ENCODE data around the gene MBNL1.
"Not testable (repeated sequence)": the region's sequence is repeated elsewhere in the genome, so short reads cannot be mapped to it uniquely, and the experiment has no call there.

MBNL1 gene

DNA sequence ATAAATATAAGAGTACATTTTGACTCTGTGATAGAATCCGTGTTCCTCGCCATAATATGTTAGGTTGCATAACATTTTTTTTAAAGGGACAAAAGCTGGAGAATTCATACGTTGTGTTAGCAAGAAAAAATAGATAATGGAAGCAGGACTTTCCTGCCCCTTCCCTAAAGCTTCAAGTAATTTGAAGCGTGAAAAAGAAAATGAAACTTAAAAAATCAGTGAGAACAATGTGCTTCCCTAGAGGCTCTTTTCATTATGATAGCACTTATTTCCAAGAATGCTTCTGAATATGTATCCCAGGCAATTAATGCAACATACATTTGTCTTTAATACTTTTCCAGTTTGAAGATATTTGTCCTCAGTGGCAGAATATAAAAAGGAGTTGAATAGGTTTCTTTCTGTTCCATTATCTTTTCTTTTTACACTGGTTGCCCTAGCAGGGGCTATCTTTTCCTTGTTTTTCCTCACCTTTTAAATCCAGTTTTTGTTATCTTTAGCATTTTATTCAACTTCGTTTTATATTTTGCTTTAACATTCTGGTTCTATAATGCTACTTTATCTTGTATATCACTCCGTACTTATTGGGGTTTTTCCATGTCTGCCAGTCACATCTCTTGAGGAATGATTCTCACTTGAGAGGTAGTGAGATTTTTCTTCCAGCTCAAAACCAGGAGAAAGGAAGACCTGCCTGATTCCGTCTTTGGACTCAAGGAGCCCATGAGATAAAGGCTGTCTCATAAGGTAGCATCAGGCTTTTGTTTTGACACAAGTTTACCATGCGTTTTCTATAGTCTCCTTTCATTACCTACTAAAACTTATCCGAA is 113.8 kb downstream of the MBNL1 start:
- DNase-seq, result no peak

DNA sequence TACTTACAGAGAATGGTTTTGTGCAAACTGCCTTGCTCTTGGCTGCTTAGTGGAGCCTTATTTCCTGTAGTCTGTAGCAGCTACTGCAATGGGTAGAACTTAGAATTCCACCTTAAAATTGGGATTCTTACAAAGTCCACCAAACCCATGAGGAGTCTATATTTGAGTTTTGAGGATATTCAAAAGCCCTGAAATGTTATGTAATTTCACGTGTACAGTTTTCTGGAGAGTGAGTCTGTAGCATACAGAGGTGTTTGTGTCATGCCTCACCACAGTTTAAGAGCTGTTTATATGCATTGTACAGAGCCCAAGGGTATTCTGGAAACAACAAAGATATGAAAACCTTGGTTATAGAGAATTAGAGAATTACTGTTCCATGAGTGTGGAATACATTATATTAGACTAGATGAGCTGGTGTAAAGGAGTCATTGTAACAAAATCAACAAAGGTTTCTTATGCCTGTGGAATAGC is 114.4 kb downstream of the MBNL1 start:
- no peak for DNase-seq

DNA sequence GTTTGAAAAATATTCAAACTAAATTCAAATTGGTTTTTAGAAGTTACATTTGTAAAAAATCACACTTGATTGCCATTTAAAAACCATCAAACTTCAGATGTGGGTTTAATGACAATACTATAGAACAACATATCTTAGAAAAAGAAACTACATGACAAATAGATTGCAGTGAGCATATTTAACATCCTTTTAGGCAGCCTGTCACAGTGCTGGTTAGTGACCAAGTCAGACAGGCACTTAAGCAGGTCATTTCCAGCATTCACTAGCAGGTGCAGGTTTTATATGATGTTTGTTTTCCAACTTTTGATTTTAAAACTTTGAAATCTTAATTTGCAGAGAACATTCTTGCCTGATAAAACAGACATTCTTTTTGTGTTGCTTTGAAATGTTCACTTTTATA is 115.7 kb downstream of the MBNL1 start:
- peak; percentile 27 for DNase-seq

DNA sequence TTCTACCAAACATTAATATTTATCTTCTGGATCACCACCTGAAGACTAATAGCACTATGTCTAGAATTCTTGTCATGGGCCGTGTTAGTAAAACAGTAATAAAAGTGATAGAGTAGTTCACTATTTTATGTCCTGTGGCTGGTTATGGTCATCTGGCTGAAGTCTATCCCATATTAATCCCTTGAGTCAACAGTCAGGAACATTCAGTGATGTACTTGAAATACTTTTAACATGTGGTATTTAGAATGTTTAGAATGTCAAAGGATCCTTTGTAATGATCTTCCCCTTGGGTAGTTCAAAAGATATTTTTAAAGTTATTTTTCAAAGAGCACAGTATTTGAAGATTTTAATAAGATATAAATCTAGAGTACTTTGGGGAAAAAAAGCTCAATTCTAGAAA is 117.0 kb downstream of the MBNL1 start:
- DNase-seq, result no peak

DNA sequence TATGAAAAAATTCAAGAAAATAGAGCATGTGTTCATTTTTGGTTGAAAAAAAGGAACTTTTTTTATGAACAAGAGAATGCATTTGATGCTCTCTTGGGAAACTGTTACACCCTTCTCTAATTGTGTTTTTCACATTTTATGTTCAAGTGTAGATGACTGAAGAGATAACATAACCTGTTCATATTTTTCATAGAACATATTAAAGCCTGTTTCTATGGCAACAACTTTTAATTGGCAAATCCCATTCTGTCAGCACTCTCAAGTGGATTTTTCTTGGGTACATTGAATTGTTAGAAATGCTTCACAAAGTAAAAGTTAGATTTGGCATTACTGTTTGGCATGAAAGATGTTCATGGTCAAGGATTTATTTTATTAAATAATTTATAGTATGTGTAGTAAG is 117.5 kb downstream of the MBNL1 start:
- no peak for DNase-seq

DNA sequence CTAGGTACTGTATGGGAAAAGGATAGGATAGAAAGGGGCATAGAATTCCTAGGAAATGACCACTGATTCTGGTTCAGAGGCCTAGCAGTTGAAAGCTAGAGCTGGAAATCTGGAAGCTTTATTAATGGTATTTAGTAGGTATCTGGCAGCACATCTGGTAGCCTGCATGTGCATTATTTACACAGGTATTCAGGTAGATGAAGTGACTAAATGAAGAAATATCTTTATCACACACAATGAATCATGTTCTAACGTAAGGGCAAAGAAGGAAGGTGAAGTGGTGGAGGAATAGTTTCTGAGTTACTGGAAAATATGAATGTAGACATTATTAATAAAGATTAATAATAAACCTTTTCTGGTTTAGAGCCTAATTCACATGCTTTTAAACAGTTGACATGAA is 119.9 kb downstream of the MBNL1 start:
- DNase-seq, result no peak

DNA sequence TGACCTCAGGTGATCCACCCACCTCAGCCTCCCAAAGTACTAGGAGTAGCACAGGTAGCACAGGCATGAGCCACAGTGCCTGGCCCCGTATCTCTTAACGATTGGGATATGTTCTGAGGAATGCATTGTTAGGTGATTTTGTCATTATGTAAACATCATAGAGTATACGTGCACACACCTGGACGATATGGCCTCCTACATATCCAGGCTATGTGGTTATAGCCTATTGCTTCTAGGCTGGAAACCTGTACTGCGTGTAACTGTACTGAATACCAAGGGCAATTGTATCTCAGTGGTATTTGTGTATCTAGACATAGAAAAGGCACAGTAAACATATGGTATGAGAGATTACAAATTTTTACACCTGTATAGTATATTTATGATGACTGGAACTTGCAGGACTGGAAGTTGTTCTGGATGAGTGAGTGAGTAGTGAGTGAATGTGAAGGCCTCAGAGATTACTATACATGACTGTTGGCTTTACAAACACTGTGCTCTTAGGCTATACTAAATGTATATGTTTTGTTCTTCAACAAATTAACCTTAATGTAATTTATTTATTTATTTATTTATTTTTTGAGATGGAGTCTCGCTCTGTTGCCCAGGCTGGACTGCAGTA is 120.7 kb downstream of the MBNL1 start:
- no peak for DNase-seq

DNA sequence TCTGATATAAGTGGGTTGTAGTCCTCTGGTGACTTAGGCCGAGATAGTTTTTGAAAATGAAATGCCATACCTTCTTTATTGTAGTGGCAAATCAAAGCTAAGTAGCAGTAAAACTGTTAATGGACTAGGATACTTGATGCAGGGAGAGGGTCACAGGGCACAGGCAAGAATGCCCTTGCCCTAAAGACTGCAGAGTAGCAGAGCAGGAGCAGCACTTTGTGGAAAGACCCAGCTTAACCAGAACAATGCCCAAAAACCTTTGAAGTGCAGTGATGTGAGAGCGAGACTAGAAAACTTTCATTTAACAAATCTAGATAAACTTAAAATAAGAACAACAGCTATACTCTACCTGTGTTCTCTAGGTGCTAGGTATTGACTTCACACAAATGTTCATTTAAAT is 121.9 kb downstream of the MBNL1 start:
- DNase-seq, result no peak

DNA sequence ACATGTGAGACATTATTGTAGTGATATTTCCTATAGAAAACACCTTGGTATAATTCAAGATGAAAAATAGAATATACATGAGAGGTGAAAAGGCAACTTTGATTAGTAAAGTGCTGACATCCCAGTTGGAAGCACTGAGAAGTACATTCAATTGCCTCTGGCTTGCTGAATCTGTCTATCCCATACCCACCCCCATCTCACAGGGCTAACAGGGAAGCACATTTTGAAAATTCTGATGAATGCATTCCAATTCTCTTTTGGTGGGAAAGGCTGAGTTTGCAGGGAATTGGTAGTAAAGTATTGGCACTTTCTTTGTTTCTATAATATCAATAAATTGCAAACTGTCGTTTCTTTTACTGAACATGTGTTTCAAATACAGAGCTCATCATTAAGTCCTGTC is 122.9 kb downstream of the MBNL1 start:
- no peak for DNase-seq

DNA sequence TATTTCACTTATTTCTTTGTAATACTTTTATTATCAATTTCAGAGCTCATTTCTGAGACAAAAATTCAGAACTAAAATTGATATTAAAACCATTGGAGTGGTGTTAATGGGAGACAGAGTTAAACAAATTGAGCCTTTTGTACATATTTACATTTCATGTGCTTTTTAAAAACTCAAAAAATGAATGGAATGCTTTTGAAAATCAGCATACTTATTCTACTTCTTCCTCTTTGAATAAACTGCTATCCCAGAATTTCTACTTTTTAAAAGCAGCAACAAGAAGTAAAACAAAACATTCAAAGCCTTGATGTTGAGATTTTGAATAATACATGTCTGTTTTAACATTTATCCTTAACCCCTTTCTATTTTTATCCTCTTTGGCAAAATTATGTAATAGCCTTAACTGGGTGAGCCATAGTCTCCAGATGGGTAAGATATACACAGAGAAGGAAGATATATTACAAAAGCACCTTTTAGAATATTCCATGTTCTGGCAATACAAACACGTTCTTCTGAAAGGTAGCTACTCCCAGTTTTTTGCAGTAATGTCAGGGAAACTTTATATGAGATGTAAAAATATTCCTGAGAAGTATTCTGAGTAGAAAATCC is 123.6 kb downstream of the MBNL1 start:
- no peak for DNase-seq

DNA sequence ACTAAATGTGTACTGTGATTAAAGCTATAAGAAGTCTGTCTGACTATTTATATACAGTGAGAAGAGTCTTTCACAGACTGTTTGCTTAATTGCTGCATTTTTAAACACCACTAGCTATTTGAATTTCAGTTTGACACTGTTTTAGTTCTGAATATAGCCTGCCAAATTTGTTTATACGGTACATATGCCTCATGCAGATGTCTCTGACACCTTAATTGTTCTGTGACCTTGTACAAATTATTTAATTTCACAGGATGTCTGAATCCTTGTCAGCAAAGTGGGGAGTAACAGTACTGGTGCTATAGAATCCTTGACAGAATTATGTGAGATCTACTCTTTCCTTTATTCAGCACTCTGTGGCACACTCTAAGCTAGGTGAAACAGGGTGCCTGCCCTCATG is 125.5 kb downstream of the MBNL1 start:
- no peak for DNase-seq

DNA sequence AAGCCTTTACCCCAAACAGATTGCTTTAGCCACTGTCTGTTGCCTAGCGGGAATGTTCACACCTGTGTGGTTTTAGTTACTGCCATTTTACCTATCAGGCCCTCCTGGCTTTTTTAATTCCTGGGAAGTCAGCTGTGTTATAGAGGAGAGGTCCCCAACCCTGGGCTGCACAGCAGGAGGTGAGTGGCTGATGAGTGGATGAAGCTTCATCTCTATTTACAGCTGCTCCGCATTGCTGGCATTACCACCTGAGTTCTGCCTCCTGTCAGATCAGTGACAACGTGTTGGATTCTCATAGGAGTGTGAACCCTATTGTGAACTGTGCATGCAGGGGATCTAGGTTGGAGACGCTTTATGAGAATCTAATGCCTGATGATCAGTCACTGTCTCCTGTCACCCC is 127.0 kb downstream of the MBNL1 start:
- no peak for DNase-seq

DNA sequence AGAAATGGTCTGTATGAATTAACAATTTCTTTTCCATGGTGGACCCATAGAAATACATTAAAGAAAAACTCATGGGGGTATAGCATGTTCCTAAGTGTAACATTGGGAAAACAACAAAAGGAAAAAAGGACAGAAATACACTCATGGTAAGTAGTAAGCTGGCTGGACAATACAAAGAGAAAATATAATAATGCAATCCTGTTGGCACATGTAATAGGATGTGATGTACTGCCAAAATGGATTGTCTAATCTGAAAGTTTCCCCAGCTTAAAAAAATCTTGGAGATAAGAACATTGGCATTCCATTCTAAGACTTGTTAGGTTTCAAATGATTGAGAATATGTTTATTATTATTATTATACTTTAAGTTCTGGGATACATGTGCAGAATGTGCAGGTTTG is 128.1 kb downstream of the MBNL1 start:
- no peak for DNase-seq

DNA sequence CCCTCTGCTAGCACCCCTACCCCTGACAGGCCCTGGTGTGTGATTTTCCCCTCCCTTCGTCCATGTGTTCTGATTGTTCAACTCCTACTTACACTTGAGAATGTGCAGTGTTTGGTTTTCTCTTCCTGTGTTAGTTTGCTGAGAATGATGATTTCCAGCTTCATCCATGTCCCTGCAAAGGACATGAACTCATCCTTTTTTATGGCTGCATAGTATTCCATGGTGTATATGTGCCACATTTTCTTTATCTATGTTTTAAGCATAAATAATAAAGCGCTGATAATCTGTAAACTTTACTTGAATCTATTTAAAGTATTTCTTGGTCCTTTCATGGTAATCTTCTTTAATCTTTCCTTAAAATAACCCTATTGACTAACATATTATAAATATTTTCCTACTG is 128.6 kb downstream of the MBNL1 start:
- DNase-seq, result not testable (repeated sequence)

DNA sequence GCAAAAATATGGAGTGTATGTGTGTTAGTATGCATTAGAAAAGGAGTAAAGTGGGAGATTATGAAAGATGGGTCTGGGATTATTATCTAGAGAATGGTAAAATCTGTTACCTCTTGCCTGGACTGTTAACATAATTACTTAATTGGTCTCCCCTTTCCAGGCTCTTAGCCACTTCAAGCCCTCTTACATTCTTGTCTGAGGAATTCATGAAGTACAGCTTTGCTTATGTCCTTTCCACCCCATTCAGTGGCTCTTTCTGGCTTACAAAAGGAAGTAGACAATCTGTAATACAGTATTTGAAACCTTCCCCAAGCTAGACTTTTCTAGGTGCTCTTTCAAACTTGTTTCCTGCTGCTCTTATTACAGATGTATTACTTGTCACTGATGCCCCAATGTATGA is 129.8 kb downstream of the MBNL1 start:
- no peak for DNase-seq

DNA sequence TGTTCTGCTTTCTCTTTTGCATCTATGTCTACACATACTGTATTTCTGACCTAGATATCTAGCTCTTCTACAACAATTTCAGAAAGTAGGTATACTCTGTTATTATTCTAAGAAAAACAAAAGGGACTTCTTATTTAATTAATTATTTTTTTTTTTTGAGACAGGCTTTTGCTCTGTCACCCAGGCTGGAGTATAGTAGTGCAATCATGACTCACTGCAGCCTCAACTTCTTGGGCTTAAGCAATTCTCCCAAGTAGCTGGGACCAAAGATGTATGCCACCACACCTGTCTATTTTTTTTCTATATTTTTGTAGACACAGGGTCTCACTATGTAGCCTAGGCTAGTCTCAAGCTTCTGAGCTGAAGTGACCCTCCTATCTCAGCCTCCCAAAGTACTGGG is 130.6 kb downstream of the MBNL1 start:
- DNase-seq, result peak; percentile 22

DNA sequence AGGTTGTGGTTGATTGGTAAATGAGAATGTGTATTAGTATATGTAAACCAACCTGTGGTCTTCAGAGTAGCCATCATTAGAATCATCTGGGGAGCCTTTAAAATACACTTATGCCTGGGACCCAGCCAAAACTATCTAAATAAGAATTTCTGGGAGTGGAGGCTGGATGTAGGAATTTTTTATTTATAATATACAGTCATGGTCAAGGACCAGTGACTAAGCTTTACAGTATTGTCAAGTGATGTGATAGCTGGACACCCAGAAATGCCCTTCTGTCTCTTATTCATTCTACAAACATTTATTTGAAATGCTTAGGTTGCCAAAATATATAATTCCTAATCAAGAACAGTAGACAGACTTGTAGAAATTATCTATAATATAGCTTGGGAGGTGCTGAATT is 132.2 kb downstream of the MBNL1 start:
- no peak for DNase-seq

DNA sequence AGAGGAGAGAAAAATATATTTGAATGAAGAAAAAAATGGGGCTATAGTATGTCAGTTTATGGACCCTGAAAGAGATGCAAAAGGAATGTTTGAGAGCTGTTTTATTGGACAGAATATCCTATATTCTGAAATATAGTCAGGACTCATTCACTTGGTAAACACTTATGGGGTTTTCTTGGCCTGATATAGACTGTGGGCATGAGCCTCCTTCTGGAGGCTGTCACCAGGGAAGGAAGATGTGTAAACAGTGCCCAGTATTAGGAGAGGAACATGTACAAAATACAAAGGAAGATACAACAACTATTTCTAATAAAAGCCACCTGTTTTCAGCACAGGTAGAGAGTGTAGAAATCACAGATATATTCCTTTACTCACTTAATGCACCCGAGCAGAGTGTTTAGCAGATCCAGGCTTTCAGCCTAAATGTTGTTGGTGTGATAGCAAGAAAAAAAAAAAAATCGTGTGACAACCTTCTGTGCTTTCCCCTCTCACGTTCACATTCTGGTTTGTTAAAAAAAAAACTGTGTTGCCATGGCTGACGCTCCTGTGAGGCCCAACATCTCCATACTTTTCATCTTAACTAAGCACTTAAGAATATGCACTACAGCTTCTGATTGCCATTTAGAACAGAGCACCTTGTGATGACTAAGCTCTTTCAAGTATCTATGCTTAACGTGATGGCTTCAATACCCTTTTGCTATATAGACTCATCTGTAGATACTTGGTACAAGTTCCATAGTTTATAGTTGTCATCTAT is 134.1 kb downstream of the MBNL1 start:
- peak; percentile 38 for DNase-seq

DNA sequence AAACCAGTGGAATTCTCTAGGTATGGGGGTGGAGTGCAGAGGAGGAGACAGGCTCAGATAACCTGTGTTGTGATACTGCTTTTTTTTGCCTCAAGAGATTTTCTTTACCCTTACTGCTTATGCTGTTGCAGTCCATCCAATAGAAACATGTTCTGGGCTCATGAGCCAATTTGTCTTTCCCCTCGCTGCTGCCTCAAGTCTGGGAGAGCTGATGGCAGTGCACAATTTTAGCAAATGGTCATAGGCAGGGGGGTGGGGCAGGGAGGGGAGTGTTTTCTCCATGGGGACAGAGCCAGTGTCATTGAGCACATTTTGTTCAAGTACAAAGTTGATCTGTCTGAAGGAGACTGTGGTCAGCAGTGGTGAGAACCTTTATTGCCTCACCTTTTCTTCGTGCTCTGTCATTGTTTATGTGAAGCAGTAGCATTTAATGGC is 134.9 kb downstream of the MBNL1 start:
- DNase-seq, result no peak

DNA sequence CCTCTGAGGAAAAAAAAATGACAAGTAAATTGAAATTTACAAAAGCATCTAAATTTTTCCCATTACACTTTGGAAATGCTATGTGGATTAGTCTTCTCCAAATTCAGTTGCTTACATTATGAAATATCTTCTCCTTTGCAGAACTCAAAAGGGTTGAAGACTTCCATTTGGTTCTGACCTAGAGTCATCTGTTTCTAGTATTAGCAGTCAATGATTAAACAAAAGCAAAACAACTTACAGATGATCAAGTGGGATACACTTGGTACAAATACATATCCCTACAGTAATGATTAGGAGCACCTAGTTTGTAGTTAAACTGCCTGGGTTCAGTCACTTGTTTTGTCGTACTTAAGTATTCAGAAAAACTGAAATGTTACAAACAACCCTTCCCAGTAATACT is 136.2 kb downstream of the MBNL1 start:
- DNase-seq, result no peak

DNA sequence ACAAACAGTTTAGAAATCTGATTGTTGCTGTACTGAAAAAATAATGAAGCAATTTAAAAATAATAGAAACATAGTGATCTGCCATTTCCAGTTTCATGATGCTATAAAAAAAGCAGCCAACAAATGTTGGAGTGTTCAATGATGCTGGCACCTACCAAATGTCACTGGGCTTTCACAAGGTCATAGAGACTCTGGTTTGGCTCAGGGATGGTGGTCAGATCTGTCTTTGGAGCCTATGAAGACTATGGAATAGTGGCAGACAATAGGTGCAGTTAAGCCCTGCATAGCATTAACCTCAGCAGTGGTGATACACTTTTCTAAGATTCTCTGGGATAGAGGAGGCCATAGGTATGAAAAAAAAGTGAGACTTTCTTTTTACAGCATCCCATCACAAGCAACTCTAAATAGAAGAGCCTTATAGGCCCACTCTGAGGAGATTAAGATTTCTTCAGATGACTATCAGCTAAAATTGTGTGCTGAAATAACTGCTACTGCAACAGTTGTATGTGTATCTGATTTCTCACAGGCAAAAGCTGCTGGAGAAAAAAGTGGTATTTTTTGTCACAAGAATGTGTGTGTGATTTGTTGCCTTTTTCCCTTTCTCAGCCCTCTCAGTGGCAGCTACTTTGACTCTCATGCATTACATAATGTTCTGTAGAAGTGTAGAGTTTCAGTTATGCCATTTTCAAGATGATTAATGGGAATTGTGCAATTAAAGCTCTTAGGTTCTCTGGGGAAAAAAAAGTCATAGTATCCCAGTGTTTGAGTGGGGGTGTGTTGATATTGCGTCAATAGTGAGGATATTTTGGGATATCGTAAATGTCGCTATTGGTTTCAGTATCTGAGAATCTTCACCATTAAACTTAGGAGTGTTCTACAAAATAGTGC is 137.4 kb downstream of the MBNL1 start:
- no peak for DNase-seq

DNA sequence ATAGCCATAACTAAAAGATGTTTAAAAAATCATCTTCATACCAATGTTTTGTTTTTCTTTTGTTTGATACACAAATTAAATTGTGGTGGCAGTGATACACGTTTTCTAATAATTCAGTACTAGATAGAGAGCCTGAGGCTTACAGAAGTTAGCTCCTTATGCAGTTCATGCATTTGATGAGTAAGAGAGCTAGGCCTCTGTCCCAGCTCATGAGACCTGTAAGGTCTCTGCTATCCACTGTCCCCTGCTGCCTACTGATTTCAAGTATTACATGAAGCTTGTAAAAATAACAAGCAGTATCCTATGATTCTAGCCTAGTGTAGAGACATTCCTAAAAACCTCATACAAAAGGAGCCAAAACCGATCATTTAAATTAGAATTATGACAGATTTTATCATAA is 144.5 kb downstream of the MBNL1 start:
- no peak for DNase-seq

Data from CD4-positive, alpha-beta T cell treated with Interleukin-12 subunit alpha and Interleukin-12 subunit beta, for 1 hour (primary cell).